Heart right ventricle (tissue), 16 donors: Measurements from ENCODE around the gene KRTAP4-4. TPM values are rescaled to one million over a fixed set of nuclear protein-coding genes. Genes with fewer than 3 reads are reported as not detected.
"Not testable (repeated sequence)": the region's sequence is repeated elsewhere in the genome, so short reads cannot be mapped to it uniquely, and the experiment has no call there.

Experiments used
- ATAC-seq, 8 donors: fragments of 200-7000 bp; cut with Tn5 transposase; one replicate each; pipeline ENCODE4 v1.9.1; 2020; ENCODE audit warnings: mild to moderate bottlenecking in 8 of 8, moderate library complexity in 8 of 8, moderate number of reproducible peaks in 1 of 8
- DNase-seq, 2 donors: peaks; one replicate each; pipeline ENCODE4 v3.0.0-alpha.2; 2020
- H3K27ac ChIP-seq, 10 donors: fragments of 200-600 bp; sonication (generic) in 2 of 10; one replicate each; pipeline versions ENCODE4 v1.5.0 to v1.8.0; 2020 to 2022; ENCODE audit warnings: mild to moderate bottlenecking in 3 of 10
- H3K27me3 ChIP-seq, 7 donors: fragments of 200-600 bp; one replicate each; pipeline ENCODE4 v1.8.0; 2021 to 2022; ENCODE audit warnings: mild to moderate bottlenecking in 2 of 7
- H3K36me3 ChIP-seq, 9 donors: fragments of 200-600 bp; sonication (generic) in 1 of 9; one replicate each; pipeline versions ENCODE4 v1.5.0 to v1.8.0; 2020 to 2022; ENCODE audit warnings: mild to moderate bottlenecking in 2 of 9
- H3K4me1 ChIP-seq, 9 donors: fragments of 200-600 bp; sonication (generic) in 1 of 9; one replicate each; pipeline versions ENCODE4 v1.5.0 to v1.8.0; 2020 to 2022; ENCODE audit warnings: mild to moderate bottlenecking in 4 of 9
- H3K4me3 ChIP-seq, 10 donors: fragments of 200-600 bp; sonication (generic) in 2 of 10; one replicate each; pipeline versions ENCODE4 v1.5.0 to v1.8.0; 2020 to 2022; ENCODE audit warnings: mild to moderate bottlenecking in 7 of 10, moderate library complexity in 2 of 10
- H3K9me3 ChIP-seq, 11 donors: fragments of 200-600 bp in 10 of 11; sonication (generic) in 2 of 11; one replicate each; pipeline versions ENCODE4 v1.5.0 to v1.8.0; 2013 to 2022; ENCODE audit warnings: mild to moderate bottlenecking in 2 of 11, control low read depth in 1 of 11, moderate library complexity in 1 of 11
- CTCF ChIP-seq, 9 donors: fragments of 200-600 bp; sonication (generic) in 2 of 9; IDR thresholded peaks; one replicate each; pipeline versions ENCODE4 v1.5.0 to v1.8.0; 2021 to 2022; ENCODE audit warnings: antibody characterized with exemption in 9 of 9, mild to moderate bottlenecking in 5 of 9, moderate library complexity in 1 of 9
- WGBS, 2 donors: extraction: QIAGEN DNeasy Blood & Tissue Kit; methylation state at CpG; one replicate each; pipeline ENCODE4 v1.1.7; 2013; ENCODE audit warnings: inconsistent platforms in 1 of 2; 5-methylcytosine and 5-hydroxymethylcytosine counted together
- intact Hi-C, 10 donors: fragments of 100-400 bp; cut with DNase I; formaldehyde crosslinking; loops; one replicate each; pipeline versions ENCODE4 v1.11.1 to v1.14.2; 2022
- long read RNA-seq, 3 donors: library from polyadenylated mRNA; unstranded; transcript quantifications; one replicate each; pipeline ENCODE4 v2.0.0, GENCODE V29; 2020 to 2021
- polyA plus RNA-seq, 2 donors: library from polyadenylated mRNA; stranded (reverse); fragments of 200-250 nt; gene quantifications; one replicate each; pipeline ENCODE4 v1.2.3, GENCODE V29; 2013
- total RNA-seq, 10 donors: library from RNA; stranded (reverse); fragmentation: NEBNext Ultra II Directional in 3 of 10; extraction: Animal tissue kit (Norgen Biotek cat#: 25700) in 3 of 10; gene quantifications; one replicate each; pipeline versions ENCODE4 v1.2.1 to v1.2.4, GENCODE V29; 2021 to 2023
- donor health status: Arrhythmogenic right ventricular cardiomyopathy.
- donor health status: ischemic (EF 13 %, LVEDD 7.1; RV severe dilation, severe dysfunction).
- donor health status: healthy with polysubstance abuse.
- donor health status: DM: no; HTN: yes; CAD: no.
- donor health status: DM: no; HTN: no; CAD: no.
- donor health status: ischemic (EF 25% LVEDD 6.9; RV normal size, moderate dysfunction).
- donor health status: ischemic (EF 25% LVEDD 5.7; RV mildly dilated, moderate dysfunction).
- donor health status: healthy.
- donor health status: DM: yes; HTN: yes; CAD: no.
- donor health status: Ischemic cardiomyopathy.
- donor health status: ischemic (EF 35%, LVEDD 5.7; RV mildly dilated, moderate dysfunction).
- donor health status: nonischemic (EF 11% LVEDD 7.7; RV severe dilation, severe dysfunction).
- donor health status: DM: yes; HTN: yes; CAD: no.
- donor health status: PGD.
- donor health status: ischemic (EF 29% LVEDD 5.4; RV normal size, mild dysfunction).
- donor health status: nonischemic (EF 23%, LVEDD 6.1; RV moderate dilation, normal function).

Gene KRTAP4-4
- total RNA-seq (not detected), polyA plus RNA-seq (not detected)
- long read RNA-seq, donor 1: 0 reads
- long read RNA-seq, donor 2: 0 reads
- long read RNA-seq, donor 3: 0 reads

GRCh38 chr17:41160648-41161047, at the start of gene KRTAP4-4:
Gene KRTAP4-4, minus strand, starts transcription at chr17:41160748. Its CDS starts 57 bp downstream, at chr17:41160691.
- TF ChIP-seq CTCF (IDR thresholded peaks at IDR 0.05): no peak

DNA sequence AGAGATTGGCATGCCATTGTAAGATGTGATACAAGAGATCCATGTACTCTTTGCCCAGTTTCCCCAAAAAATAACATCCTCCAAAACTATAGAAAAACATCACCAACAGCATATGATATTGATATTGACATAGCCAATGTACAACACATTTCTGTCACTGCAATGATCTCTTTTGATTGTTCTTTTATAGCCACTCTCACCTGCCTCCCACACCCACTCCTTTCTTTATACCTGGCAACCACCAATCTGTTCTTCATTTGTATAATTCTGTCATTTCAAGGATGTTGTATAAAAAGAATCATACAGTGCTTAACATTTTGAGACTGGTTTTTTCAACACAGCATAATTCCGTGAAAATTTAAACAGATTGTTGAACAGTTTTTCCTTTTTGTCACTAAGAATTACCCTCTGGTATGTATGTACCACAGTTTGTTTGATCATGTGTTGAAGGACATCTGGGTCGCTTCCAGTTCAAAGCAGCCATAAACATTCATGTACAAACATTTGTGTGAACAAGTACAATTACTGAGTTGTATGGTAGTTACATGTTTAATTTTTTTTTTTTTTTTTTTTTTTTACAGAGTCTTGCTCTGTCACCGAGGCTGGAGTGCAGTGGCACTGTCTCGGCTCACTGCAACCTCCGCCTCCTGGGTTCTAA, 39.0 kb upstream of the KRTAP4-4 start:
- WGBS, 2 donors: 66 to 88% methylated on average over 4 to 5 of the region's 5 CpGs
- intact Hi-C loops: no loop called here

More at GRCh38 chr17:41160648-41161047, at the start of gene KRTAP4-4:
- Histone ChIP-seq H3K36me3 (no peaks in the 10 kb centered on the region), H3K27me3 (peaks cover 0 to 55% (median 23%) of the 10 kb centered on the region in 7 donors), H3K4me1 (no peaks in the 10 kb centered on the region), H3K9me3 (no peaks in the 10 kb centered on the region), H3K27ac (no peak within 1 kb of the TSS), H3K4me3 (no peak within 1 kb of the TSS)
- intact Hi-C loops: loop anchor here in 1 of 10 donors (10.0 kb wide), 1 partner anchor 64 kb away; the partner anchor contains the start of gene KRTAP9-2
- ATAC-seq (no peak), DNase-seq (no peak)
- WGBS, 2 donors: 79 to 95% methylated on average over 1 of the region's 1 CpG

GRCh38 chr17:41196068-41196467, 35.5 kb upstream of the KRTAP4-4 start:
- ATAC-seq: no peak
- H3K27ac ChIP-seq: no peak overlapping the region
- no peak overlapping the region for H3K4me3 ChIP-seq
- H3K9me3 ChIP-seq: peaks cover 0 to 11% (median 0%) of the 10 kb centered on the region in 11 donors
- intact Hi-C loops: no loop called here
- DNase-seq: no peak
- no peaks in the 10 kb centered on the region for H3K4me1 ChIP-seq
- H3K36me3 ChIP-seq: no peaks in the 10 kb centered on the region
- TF ChIP-seq CTCF (IDR thresholded peaks at IDR 0.05): no peak
- H3K27me3 ChIP-seq: peaks cover 0 to 16% (median 0%) of the 10 kb centered on the region in 7 donors
- WGBS, 2 donors: 33 to 60% methylated on average over 1 of the region's 1 CpG

More for the DNA sequence above, 39.0 kb upstream of the KRTAP4-4 start:
- no peak for TF ChIP-seq CTCF (IDR thresholded peaks at IDR 0.05)
- H3K4me3 ChIP-seq: no peak overlapping the region
- no peaks in the 10 kb centered on the region for H3K27me3 ChIP-seq
- ATAC-seq (no peak), DNase-seq (no peak)
- no peak overlapping the region for H3K27ac ChIP-seq
- peaks cover 0 to 10% (median 0%) of the 10 kb centered on the region in 11 donors for H3K9me3 ChIP-seq
- H3K36me3 ChIP-seq: no peaks in the 10 kb centered on the region
- H3K4me1 ChIP-seq: no peaks in the 10 kb centered on the region

- H3K27me3 ChIP-seq: peaks cover 0 to 59% (median 19%) of the 10 kb centered on the region in 7 donors
- no peaks in the 10 kb centered on the region for H3K36me3 ChIP-seq
- intact Hi-C loops: no loop called here
- ATAC-seq: no peak
- DNase-seq: no peak
- TF ChIP-seq CTCF (IDR thresholded peaks at IDR 0.05): no peak
- no peak overlapping the region for H3K27ac ChIP-seq
- no peaks in the 10 kb centered on the region for H3K4me1 ChIP-seq
- H3K4me3 ChIP-seq: no peak overlapping the region
- peaks cover 0 to 10% (median 0%) of the 10 kb centered on the region in 11 donors for H3K9me3 ChIP-seq
- 86 to 90% methylated on average over 3 of the region's 3 CpGs for WGBS, 2 donors
Measured at GRCh38 chr17:41190328-41190727, 29.8 kb upstream of the KRTAP4-4 start.

- H3K27me3 ChIP-seq: peaks cover 0 to 59% (median 19%) of the 10 kb centered on the region in 7 donors
- not testable (repeated sequence) for DNase-seq, H3K27ac ChIP-seq, H3K4me3 ChIP-seq, H3K4me1 ChIP-seq, H3K36me3 ChIP-seq, ATAC-seq
- 84 to 85% methylated on average over 1 of the region's 1 CpG for WGBS, 2 donors
- intact Hi-C loops: loop anchor here in 1 of 10 donors (10.0 kb wide), 1 partner anchor 65 kb away; the partner anchor contains the start of gene KRTAP4-12
- peaks cover 0 to 10% (median 0%) of the 10 kb centered on the region in 11 donors for H3K9me3 ChIP-seq
Measured at GRCh38 chr17:41189837-41190318, 29.3 kb upstream of the KRTAP4-4 start, which contains the start of gene KRTAP9-1. Gene KRTAP9-1, plus strand, starts transcription at chr17:41189887. Its CDS starts 0 bp downstream, at chr17:41189887.
